DMS 273 treated with DMSO at 0.1 percent for 48 hours (cell line): Measurements from ENCODE around the gene GNAI3.

Experiments used
- DNase-seq: peaks from one replicate; lab custom pipeline; 2025; lab: John Stamatoyannopoulos, UW

GNAI3 gene

DNA sequence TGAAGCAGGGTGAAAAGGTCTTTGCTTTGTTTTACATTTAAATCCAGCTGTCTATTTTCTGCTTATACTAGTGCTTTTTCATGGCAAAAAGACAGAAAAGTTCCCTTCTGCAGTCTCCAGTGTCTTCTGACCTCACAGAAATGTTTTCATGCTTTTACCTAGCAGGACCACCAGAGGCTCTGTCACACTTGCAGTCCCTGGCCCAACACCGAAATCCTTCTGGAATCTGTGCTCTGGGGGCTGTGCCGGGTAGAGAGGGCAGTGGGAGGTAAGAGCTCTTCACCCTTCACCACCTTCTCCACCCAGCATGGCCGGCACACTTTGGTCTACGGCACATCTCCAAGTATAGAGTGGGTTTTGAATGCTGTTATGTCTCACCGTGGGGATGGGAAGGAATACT, 50.2 kb downstream of the GNAI3 start:
- DNase-seq, result no peak

DNA sequence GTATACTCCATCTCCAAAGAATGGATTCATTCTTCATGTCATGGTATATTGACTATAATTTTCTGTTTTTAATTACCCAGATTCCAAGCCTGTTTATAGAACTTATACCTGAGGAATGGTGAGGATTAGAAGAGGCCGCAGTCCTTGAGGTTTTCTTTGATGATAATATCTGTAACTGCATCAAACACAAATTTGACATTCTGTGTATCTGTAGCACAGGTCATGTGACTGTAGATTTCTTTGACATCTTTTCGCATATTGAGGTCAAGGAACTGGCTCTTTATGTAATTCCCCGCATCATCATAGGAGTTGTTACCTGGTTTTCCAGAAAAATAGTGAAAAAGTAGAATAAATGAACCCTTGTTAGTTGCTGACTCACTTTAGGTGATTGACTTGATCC, 54.8 kb downstream of the GNAI3 start:
- no peak for DNase-seq

DNA sequence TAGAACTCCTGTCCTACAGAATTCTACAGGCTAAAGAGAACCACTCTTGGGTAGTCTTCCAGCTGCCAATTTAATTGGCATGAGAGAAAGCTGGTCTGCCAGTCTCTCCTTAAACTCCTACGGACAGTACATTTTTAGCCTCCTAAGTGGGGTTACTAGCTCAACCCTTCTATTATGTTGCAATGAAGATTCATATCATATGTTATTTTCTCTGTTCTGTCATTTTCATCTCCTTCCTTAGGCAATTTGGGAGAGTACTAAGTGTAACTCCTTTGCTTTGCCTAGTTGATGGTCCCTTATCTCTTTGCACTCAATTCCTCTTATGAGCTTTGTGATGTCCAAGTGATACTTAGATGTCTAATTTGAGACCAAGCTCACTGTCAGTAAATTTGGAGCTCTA, 57.0 kb downstream of the GNAI3 start:
- DNase-seq, result no peak

DNA sequence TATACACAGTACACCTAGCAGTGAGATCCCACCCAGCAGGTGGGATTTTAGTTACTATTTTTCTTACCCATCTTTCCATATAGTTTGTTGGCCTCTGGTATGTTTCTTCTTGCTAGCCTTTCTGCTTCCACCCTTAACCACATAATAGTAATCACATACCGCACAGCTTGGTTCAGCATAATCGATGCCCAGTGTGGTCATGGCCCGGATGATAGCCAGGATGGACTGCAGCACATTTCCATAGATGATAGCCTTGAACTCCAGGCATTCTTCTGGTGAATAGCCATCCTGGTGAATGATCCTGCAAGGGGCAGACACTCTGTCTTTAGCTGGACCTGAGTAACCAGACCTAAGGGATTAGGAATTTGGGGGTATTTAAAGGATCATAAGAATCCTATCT, 61.5 kb downstream of the GNAI3 start:
- DNase-seq, result no peak

DNA sequence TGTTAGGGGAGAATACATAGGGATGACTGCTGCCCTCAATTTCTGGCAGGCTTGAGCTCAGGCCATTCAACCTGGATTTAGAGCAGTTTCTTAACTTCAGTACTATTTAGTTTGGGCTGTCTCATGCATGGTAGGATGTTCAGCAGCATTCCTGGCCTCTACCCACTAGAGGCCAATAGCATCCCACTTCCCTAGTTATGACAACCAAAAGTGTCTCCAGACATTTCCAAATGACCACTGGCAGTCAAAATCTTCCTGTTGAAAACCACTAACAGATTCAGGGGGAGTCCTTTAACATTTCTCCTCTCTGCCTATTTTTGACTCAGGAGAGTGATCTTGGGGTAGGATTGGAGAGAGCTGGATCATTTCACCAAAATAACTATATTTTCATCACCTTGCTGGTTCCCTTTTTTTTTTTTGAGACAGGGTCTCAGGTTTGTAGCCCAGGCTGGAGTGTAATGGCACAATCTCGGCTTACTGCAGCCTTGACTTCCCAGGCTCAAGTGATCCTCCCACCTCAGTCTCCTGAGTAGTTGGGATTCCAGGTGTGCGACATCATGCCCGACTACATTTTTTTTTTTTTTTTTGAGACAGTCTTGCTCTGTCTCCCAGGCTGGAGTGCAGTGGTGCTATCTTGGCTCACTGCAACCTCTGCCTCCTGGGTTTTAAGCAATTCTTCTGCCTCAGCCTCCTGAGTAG, 62.3 kb downstream of the GNAI3 start:
- DNase-seq, result no peak

DNA sequence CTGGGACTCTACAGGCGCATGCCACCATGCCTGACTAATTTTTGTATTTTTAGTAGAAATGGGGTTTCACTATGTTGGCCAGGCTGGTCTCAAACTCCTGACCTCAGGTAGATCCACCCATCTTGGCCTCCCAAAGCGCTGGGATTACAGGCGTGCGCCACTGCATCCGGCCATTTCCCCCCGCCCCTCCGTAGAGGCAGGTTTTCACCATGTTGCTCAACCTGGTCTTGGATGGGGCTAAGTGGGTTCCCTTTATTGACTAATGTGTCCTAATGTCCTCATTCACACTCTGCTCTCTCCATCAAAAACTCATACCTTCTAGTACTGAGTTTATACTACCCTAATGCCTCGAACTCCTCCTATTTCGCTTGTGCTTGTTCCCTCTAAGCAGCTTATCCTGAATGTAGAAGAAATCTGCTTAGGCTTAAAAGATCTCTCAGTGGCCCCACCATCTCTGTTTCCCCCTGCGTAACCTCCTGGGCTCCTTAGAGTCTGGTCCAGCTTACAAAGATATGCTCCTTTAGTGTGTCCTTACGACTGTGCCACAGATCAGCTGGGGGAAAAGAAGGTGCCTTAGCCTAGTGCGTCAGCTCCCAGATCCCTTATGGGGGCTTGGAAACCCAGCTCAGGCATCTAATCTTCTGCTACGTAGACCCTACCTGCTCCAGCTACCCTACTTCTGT, 63.0 kb downstream of the GNAI3 start:
- no peak for DNase-seq

DNA sequence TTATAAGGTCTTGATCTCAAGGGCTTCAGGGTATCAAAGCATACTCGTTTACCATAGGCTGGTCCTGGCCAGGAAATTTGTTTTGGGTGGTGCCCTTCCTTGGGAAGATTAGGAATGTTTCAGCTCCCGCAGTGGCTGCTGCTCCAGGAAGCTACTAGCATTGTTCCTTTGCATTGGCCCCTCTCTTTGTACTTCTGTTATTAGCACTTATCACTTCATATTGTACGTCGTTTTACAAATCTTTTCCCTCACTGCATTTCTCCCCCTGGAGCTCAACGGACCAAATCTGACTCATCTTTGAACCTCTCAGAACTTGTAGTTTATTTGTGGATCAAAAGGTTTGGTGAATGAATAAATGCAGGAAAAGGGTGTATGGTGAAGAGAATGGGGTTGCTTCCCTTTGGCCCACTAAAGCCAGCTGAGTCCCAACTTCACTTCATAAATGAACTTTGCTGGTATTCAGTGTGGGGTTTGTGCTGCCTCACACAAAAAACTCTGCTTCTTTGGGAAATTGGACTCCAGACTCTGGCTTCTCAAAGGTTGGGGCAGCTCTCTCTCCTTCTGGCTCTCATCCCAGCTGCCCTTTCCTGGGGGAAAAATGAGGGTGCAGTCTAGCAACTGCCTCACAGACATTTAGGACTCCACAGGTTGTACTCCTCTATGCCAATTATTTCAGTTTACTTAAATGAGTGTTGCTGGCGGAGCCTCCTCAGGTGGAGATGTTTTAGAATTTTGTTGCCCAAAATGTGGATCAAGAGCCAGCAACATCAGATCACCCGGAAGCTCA, 65.1 kb downstream of the GNAI3 start:
- no peak for DNase-seq

DNA sequence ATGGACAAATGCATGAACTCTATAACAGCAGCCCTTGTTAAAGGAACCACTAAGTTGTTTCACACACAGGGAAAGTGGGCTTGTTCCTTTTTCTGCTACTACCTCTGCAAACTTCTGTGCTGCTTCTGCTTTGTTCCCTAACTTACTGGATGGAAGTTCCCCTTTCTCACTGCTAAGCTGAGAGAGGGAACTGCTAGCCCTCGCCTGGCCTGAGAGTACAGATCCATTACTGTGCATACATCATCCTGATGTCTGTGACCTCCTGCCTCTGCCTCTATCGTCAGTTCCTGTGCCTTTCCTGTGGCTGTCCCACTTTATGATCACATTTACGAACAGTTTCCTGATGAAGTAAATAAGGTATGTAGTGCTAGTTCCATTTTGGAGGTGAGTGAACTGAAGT, 67.5 kb downstream of the GNAI3 start:
- no peak for DNase-seq

DNA sequence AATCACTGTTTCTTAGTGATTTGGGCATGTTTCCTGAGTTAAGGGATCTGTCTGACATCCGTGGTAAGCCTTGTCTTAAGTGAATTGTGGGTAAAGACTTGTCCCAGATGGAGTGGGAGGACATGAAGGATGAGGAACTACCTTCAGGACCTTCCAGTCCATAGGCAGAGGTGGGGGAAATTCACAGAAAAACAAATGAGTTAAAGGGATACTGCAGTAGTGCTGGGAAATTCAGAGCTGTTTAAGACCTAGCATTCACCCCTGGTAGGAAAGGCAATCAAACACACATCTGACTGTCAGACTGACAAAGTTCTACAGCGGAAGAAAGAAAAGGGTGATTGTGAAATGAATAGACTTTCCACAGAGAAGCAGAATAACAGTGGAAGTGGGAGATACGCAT, 68.0 kb downstream of the GNAI3 start:
- DNase-seq, result no peak

DNA sequence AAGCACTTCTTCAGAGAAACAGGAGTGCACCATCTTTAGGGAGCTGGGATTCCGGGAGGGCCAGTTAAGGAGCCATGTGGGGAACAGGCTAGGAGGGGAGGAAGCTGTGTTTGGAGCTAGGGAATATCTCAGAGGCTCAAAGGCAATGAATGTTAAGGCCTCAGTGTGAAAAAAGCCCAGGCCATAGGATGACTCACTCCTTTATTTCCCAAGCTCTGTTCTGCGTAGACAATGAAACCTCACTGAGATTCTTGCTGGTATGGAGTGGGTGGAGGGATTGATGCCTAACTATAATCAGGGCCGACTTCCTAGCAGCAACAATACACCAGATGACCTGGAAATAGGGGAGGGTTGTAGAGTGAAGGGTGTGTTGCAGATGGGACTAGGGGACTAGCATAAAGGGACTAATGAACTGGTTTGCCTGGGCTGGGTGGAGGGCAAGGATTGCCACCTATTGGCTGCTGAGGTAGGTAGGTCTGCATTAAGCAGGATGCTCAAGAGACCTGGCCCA, 68.9 kb downstream of the GNAI3 start:
- peak; percentile 9 for DNase-seq

DNA sequence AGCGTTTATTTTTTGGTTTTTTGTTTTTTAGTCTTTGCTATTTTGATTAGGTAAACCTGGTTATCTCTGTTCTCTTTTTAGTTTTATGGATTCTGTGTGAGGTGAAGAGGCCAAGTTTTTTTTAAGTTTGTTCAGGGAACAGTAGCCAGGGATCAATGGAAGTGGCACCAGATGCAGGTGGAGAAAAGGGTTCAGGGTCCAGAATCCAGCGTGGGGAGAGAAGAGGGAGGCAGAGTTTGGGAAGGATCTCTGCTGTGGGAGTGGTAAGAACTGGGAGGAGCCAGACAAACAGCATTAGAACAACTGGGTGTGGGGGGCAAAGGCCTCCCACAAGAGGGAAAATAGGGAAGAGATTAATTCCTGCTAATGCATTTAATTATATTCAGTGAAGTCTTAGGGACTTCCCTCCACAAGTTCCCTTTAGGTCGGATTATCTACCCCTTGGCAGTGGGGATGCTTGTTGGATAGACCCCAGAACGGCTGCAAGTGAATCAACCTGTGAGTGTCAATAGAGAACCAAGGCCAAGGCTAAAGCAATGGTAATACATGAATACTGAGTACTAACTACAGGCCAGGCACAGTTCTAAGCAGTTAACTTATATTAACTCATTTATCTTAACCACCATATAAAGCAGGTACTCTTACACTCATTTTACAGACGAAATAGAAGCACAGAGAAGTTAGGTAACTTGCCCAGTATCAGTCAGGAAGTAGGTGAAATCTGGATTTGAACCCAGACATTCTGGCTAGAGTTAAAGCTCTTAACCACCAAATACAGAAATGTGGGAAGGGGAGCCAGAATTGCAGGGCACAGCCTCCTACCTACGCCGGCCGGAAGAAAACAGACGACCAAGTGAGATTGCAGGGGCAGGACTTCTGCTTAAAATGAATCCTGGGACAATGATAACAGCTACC, 70.5 kb downstream of the GNAI3 start:
- DNase-seq, result no peak

DNA sequence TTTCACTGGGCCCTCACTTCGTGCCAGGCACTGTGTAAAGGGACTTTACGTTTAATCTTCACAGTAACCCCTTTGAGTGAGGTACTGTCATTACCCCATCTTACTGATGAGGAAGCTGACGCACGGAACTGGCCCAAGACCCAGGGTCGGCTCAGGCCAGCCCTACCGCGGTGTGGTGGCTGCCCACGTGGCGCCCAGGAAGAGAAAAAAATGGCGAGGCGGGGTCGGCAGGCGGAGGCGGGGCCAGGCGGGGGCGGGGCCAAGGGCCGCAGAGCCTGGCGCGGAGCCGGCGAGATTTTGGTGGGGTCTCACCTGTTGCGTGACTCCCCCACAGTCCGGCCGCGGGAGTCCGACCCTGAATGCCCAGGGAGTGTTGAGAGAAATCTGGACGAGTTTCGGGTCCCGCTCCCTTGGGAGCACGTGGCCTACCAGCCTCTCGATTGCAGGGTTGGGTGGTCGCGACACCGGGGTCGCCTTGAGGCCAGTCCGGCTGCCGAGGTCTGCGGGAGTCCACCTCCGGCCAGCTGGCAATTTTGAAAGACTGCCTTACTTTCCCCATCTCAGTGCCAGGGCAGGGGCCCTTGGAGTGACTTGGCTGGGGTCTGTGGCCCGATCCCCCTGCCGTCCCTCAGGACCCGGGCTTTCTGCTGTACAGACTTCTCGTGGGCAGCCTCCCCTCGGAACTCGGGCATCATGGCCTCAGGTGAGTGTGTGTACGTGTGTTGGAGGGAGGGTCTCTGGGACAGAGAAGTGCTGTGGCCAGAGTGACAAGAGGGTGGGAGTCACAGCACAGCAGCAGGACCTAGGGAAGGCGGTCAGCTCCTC, 71.4 kb downstream of the GNAI3 start, which contains the start of the genes AMPD2 and GNAT2:
TSS of gene AMPD2 (plus strand) at position 262 of the 825 bp plus-strand sequence. CDS start 1,339 bp downstream, outside the sequence.
TSS of gene GNAT2 (minus strand) at position 41 of the 825 bp plus-strand sequence. CDS start 6,746 bp downstream, outside the sequence.
- peak; percentile 42 for DNase-seq

DNA sequence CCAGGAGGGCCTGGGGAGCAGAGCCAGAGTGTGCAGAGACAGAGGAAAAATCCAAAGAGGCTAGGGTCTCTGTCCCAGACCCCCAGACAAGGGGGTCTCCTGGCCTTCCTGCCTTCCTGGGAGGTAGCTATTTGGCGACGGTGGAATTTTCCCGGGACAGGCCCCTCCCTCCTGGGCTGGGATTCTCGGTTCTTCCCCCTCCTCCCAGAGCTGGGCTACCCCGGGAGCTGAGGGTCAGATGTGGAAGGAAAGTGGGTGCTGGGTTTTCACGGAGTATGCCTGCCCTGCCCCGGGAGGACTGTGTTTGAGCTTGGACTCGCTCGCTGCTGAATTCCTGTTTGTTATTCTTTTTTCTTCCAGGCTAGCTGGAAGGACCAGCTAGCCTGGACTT, 72.0 kb downstream of the GNAI3 start:
- DNase-seq, result no peak

DNA sequence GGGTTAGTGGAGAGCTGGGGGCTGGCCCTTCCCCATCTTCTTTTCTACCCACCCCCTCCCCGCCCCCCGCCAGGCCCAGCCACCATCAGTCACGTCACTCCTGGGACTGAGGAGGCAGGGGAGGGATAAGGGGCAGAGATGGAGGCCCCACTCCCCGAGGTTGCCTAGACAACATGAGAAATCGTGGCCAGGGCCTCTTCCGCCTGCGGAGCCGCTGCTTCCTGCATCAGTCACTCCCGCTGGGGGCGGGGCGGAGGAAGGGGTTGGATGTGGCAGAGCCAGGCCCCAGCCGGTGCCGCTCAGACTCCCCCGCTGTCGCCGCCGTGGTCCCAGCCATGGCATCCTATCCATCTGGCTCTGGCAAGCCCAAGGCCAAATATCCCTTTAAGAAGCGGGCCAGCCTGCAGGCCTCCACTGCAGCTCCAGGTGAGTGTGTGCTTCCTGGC, 72.4 kb downstream of the GNAI3 start:
- peak; percentile 71 for DNase-seq

DNA sequence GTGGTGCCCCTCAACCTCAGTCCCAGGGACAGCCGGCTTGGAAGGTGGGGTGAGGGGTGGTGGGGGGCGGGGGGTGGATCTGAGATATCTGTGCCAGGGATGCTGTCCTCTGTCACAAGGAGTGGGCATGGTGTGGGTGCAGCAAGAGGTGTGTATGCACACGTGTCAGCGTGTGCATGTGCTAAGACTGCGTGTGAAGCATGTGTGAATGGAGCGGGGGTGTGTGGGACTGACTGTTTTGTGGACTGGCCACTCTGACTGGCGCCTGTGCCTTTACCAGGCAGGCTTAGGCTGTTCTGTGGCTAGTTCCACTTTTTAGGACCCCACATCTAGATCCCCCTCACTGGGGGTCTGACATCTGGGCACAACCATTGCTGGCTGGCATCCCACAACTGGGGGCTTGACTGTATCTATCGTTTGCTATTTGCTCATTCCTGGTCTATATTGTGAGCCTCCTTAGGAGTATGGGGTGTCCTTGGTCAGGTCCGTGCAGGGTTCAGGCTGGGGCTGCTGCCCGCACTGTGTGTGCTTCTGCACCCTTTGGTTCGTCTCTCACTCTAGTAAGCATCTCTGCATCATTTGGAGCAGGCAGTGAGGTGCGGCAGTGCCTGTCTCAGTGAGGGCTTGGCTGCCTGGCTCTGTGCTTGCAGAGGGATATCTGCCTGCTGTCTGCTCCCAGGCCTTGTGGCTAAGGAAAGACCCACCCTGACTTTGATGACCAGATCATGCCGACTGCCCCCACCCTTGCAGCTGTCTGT, 73.1 kb downstream of the GNAI3 start:
- no peak for DNase-seq

DNA sequence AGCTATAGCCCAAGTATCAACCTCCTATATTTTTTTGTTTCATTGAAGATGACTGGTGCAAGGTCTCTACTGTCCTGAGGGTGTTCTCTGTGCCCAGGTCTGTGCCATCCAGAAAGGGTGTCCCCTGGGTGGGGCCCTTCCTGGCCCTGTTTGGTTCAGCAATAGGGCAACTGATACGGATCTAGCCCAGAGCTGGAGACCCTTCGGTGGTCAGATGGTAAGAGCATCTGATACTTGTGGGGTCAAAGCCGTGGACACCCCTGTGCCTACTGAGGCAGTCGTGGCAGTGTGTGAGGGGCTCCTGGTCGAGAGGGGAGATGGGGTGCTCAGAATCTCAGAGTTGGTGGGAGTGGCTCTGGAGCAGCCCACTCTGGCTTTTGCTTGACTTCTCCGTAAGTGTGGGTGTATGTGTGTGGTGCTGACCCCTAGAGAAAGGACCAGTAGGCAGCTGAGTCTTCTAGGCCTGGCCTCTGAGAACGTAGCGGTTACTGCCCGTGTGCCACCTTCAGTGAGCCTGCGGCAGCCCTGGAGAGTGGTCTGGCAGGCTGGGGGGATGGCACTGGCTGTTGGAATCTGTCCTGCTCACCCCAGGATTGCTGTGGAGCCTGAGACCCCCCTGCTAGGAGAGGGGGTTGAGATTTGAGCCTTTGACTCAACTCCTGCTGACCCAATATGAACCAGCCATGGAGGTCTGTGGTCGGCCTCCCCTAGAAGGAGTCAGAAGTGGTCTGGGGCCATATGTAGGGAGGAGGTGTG, 73.9 kb downstream of the GNAI3 start:
- DNase-seq, result no peak

DNA sequence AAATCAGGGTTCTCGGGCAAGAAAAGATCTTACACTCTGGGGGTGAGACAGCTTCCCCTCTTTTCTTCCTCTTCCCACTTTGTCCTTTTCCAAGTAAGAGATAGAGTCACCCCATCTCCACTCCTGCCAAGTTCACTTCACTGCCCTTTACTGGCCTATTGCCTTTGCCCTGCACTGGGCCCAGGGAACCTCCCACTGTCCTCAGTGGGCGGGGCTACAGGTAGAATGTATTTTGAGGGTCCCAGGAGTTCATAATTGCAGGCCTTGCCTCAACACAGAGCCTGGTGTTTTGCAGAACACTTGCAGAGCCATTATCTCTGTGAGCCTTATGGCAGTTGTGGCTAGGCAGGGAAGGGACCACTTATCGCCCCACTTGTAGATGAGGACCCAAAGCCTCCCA, 74.5 kb downstream of the GNAI3 start:
- DNase-seq, result no peak

DNA sequence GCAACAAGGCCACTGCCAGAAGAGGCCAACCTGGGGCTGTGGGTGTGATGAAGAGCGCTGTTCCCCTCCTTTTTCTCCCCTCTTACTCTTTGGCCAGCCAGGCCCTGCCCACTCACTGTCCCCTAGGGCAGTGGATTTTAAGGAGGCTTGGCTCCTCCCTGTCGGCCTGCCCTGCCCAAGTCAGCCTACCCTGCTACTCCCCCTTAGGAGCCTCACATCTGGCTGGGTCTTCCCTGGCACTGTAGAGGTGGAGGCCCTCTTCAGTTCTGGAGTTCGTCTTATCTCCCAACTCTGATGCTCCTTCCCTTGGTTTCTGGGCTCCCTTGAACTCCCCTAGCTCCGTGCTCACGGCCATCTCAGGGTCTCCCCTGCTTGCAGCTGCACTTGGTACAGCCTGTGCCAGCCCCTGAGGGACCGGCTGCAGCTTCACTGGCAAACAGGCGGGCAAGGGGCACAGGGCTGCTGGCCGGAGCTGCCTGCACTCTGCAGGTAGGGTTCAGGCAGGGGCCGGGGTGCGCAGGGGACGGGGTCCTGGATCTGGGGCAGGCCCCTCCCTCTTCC, 75.3 kb downstream of the GNAI3 start:
- DNase-seq, result no peak
